ENCODE measurements around the gene TBC1D17.

GRCh38 chr19:49889687-49890348 is 12.3 kb downstream of the TBC1D17 start:
- no peak for TF ChIP-seq EZH2phosphoT487 (IDR thresholded peaks at IDR 0.05; ENCODE audit: insufficient read depth, low read depth)
- TF ChIP-seq EZH2 (IDR thresholded peaks at IDR 0.05; ENCODE audit: insufficient read depth, poor library complexity, severe bottlenecking) = no peak

Measured in GM23248 (cell line).